HUES6 (cell line): ENCODE measurements around the gene VPS52.

Experiments
- H3K27ac ChIP-seq: 2 replicates; pipeline ENCODE4 v1.7.0; 2013; ENCODE audit warnings: low read depth, mild to moderate bottlenecking, low read length, inconsistent platforms
- H3K27me3 ChIP-seq: 2 replicates; pipeline ENCODE4 v1.6.1; 2013; ENCODE audit warnings: low read length; ENCODE audit not compliant: control insufficient read depth, insufficient read depth
- H3K36me3 ChIP-seq: 2 replicates; pipeline ENCODE4 v1.6.1; 2013; ENCODE audit warnings: low read length; ENCODE audit not compliant: control insufficient read depth, insufficient read depth
- H3K4me1 ChIP-seq: 2 replicates; pipeline ENCODE4 v1.6.1; 2013; ENCODE audit warnings: low read length; ENCODE audit not compliant: control insufficient read depth, insufficient read depth
- H3K4me3 ChIP-seq: 2 replicates; pipeline ENCODE4 v1.5.1; 2013; ENCODE audit warnings: low read depth, low read length
- H3K9ac ChIP-seq: one replicate; pipeline ENCODE4 v1.6.1; 2013; ENCODE audit warnings: mild to moderate bottlenecking, low read length
- H3K9me3 ChIP-seq: 2 replicates; pipeline ENCODE4 v1.6.1; 2013; ENCODE audit warnings: low read depth, low read length; ENCODE audit not compliant: control insufficient read depth, insufficient read depth

Gene VPS52

DNA sequence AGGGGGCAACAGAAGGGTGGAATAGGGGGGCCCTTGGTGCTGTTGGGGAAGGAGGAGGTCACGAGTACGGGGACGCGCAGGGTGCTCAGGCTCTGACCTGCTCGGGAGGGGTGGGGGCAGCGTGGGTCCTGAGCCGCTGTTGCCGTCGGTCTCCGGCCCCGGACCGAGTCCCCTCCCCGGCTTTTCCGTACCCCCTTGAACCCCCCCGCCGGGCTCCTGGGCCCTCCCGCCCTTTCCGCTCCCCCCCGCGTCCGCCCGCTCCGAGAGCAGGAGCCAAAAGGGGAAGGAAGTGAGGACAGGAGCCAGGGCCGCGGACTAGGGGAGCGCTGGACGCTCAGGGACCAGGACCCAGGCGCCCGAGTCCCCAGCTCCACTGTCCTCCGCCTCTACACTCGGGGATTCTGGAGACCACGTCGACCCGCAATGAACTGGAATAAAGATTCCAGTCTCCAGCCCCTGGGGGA, 27.1 kb upstream of the VPS52 start, which contains the start of gene RGL2:
TSS of gene RGL2 (minus strand) at position 170 of the 464 bp plus-strand sequence. CDS start 332 bp downstream, outside the sequence.
- peak within 1 kb of the TSS; percentile 86 for H3K9ac ChIP-seq
- peaks cover 20% of the 10 kb centered on the region for H3K36me3 ChIP-seq
- H3K27ac ChIP-seq, result peak within 1 kb of the TSS; percentile 80
- peaks cover 6% of the 10 kb centered on the region; the same call in 1 of the 2 replicates for H3K4me1 ChIP-seq
- no peaks in the 10 kb centered on the region for H3K9me3 ChIP-seq
- peak within 1 kb of the TSS; percentile 97 for H3K4me3 ChIP-seq
- H3K27me3 ChIP-seq, result no peaks in the 10 kb centered on the region

DNA sequence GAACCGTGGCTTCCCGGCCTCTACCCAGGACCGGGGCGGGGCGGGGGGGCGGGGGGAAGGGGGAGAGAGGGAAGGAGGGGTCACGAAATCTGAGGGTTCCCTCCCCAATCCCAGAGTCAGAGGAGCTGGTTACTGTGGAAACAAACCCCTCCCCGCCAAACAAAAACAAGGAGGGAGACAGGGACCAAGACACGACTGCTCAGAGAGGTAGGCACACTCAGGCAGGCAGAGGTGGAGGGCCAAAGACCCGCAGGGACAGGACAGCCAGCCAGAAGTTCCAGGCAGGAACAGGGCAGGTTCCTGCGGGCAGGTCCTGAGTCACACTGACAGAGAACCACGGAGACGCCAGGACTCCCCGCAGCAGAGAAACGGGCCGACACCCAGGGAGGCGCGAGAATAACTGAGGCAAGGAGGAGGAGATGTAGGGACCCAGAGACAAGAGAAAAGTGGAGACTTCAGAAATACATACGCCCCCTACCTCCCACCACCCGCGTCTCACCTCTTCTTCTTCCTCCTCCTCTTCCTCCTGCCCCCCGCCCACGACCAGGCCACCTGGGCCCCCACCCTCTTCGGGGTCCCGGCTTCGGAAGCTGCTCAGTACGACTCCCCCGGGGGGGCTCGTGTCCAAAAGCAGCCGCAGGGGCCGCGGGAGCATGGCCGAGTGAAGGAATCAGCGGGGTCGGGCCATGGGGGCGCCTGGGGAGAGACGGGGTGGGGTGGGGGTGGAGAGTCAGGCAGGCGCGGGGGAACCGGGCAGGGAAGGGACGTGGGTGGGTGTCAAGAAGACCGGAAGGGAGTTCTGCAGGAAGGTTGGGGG, 26.5 kb upstream of the VPS52 start:
- H3K9me3 ChIP-seq, result no peaks in the 10 kb centered on the region
- H3K27me3 ChIP-seq, result no peaks in the 10 kb centered on the region
- H3K4me3 ChIP-seq, result peak overlapping the region; percentile 97
- H3K9ac ChIP-seq, result peak overlapping the region; percentile 68
- peaks cover 6% of the 10 kb centered on the region; the same call in 1 of the 2 replicates for H3K4me1 ChIP-seq
- H3K36me3 ChIP-seq, result peaks cover 27% of the 10 kb centered on the region
- H3K27ac ChIP-seq, result no peak overlapping the region

DNA sequence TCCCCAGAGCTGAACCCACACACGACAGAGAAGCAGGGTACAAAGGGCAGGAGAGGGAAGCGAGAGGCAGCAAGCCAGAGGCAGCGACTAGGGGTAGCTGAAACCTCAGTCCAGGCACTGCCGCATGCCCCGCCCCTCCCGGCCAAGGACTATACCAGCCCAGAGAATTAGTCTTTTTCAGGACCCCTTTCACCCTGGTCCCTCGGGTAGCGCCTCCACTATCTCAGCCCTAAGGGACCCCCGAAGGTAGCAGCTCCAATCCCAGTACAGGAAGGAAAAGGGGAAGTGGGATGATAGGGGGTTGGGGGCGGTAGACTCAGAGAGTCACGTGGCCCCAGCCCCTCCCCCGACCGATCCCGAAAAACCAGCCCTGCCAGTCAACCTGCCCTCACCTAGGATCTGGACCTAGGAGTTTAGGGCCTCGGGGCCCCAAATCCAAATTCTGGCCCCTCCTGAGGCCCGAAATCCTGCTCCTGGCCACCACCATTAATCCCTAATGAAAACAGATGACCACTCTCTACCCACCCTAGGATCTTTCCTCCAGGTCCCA, 25.8 kb upstream of the VPS52 start:
- peaks cover 6% of the 10 kb centered on the region; the same call in 1 of the 2 replicates for H3K4me1 ChIP-seq
- H3K27ac ChIP-seq, result no peak overlapping the region
- H3K36me3 ChIP-seq, result peaks cover 33% of the 10 kb centered on the region
- peak overlapping the region; percentile 97 for H3K4me3 ChIP-seq
- H3K9me3 ChIP-seq, result no peaks in the 10 kb centered on the region
- no peaks in the 10 kb centered on the region for H3K27me3 ChIP-seq
- peak overlapping the region; percentile 68 for H3K9ac ChIP-seq

DNA sequence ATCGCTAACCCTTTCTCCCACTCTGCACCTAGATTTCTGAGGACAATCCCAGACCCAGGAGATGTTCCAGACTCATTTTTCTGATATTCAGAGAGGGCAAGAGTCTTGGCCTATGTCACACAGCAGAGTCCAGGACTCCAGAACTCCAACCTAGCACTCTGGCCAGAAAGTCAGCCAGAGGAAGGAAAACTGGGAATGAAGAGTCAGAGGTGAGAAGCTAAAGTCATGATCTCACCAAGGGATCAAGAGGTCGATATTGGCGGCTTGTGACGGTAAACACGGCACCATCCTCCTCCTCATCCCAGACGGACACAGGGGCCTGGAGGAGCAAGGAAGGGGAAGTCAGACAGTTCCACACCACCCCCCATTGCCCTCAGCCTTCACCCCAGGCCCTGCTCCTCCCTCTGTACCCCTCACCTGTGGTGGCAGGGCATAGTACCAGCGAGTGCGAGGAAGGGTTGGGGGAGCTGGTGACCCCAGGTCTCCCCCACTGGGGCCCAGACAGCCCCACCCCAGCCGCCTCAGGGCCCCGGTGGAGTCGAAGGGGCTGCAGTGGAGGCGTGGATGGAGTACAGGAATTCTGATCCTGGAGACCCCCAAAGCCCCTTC, 25.2 kb upstream of the VPS52 start:
- Histone ChIP-seq H3K4me3 (peak overlapping the region; percentile 97), H3K27ac (no peak overlapping the region), H3K27me3 (no peaks in the 10 kb centered on the region), H3K36me3 (peaks cover 39% of the 10 kb centered on the region), H3K4me1 (peaks cover 6% of the 10 kb centered on the region; the same call in 1 of the 2 replicates), H3K9ac (peak overlapping the region; percentile 68), H3K9me3 (no peaks in the 10 kb centered on the region)

DNA sequence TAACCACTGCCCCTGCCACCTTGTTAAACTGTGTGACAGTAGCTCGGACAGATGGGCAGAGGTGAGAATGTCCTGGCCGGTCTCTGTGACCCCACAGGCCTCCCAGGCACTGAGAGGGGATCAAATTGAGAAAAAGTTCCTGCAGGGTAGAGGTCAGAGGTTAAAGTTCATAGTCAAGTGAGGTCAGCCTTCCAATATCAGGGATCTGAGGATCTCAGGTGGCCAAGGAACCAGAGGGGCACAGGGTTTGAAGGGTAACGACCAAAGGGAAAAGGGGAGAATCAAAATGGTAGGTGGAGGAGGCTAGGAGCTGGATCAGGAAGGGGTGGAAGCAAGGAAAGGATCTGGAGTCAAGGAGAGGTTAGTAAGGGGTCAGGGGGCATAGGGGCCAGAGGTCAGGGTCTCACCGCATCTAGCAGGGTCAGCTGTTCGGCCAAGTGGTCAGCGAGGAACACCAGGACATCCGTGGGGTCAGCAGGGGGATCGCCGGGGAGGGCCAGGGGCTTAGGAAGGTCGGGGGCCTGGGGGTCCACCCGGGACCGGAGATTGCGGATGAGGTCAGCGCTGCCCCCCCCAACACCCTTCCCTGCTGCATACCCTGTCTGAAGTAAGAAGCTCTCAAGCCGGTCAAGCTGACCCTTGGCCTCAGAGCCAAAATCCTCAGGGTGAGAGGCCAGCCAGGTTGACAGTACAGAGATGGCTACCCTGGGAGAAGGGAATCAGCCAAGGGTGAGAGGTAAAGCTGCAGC, 24.1 kb upstream of the VPS52 start:
- Histone ChIP-seq H3K27ac (no peak overlapping the region), H3K36me3 (peaks cover 50% of the 10 kb centered on the region), H3K4me1 (peaks cover 6% of the 10 kb centered on the region; the same call in 1 of the 2 replicates), H3K27me3 (no peaks in the 10 kb centered on the region), H3K4me3 (no peak overlapping the region), H3K9me3 (no peaks in the 10 kb centered on the region), H3K9ac (no peak overlapping the region)

DNA sequence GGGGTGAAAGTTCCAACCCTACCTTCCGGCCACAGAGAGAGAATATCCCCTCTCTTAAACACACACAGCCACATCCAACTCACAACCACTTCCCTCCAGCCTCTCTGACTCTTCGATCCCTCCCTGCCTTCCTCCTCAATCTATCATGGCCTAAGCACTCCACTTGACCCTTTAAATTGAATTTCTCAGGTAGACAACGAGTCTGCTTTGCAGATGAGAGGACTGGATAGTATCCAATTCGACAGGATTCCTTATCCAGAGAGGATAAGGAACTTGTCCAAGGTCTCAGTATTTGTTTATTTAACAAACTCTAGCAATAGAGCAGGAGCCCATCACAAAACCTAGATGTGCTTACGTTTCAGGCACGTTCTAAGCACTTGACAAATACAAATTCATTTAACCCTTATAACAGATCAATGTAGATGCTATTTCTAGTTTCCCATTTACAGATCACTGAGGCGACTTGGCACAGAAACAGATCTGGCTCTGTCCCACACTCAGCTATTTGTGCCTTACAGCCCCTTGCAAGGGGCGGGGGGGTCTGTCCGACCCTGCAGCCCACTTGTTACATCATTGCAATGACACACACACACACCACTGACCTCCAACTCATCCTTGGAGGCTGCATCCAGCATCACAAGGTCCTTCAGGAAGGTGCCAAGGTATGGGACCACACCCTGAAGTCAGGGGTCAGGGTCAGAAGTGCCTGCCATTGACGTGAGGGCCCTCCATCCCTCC, 22.6 kb upstream of the VPS52 start:
- no peak overlapping the region for H3K9ac ChIP-seq
- H3K4me1 ChIP-seq, result peaks cover 11% of the 10 kb centered on the region
- no peak overlapping the region for H3K27ac ChIP-seq
- peaks cover 50% of the 10 kb centered on the region for H3K36me3 ChIP-seq
- H3K4me3 ChIP-seq, result no peak overlapping the region
- no peaks in the 10 kb centered on the region for H3K27me3 ChIP-seq
- H3K9me3 ChIP-seq, result no peaks in the 10 kb centered on the region

DNA sequence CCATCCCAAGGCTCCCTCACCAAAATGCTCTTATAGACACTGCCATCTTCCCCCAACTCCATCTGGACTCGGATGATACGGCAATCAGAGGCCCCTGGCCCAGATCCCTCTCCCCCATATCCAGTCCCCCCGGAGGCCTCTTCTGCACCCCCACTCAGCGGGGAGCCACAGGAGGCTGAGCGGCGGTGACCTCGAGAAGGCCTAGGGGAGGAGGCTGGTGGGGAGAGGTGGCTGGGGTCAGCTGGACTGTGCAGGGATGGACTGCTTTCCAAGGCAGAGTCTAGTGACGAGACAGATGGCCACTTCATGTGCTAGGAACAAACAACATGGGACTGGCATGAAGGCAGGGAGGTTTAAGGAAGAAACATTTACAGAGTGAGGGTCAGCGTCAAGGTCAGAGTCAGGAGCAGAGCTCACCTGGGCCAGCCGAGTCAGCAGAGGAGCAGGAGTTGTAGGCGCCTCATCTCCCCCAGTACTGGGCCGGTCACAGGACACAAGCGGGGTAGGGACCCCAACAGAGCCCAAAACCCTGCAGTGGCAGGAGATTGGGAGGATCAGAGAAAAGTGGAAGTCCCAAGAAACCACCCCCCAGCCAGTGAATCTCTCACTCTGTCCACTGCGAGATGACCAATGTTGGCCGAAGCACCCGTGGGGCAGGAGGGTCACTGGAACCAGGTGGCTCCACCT, 21.5 kb upstream of the VPS52 start:
- H3K27ac ChIP-seq, result no peak overlapping the region
- H3K9me3 ChIP-seq, result no peaks in the 10 kb centered on the region
- no peak overlapping the region for H3K9ac ChIP-seq
- peaks cover 14% of the 10 kb centered on the region for H3K4me1 ChIP-seq
- no peaks in the 10 kb centered on the region for H3K27me3 ChIP-seq
- peaks cover 51% of the 10 kb centered on the region for H3K36me3 ChIP-seq
- no peak overlapping the region for H3K4me3 ChIP-seq

DNA sequence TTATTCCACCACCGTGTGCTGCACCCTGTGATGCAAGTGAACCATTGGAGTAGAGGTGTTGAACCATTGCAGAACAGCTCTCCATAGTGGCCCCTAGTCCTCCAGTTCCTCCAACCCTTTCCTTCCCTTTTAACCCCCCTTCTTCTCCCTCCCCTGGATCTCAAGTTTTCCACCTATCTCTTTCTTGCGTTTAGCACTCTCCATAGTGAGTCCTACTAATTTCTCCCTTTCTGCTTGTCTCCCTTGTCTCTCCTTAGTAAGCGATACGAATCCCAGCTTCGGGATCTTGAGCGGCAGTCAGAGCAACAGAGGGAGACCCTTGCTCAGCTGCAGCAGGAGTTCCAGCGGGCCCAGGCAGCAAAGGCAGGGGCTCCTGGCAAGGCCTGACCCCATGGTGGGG, 18.8 kb upstream of the VPS52 start:
- peaks cover 62% of the 10 kb centered on the region for H3K36me3 ChIP-seq

DNA sequence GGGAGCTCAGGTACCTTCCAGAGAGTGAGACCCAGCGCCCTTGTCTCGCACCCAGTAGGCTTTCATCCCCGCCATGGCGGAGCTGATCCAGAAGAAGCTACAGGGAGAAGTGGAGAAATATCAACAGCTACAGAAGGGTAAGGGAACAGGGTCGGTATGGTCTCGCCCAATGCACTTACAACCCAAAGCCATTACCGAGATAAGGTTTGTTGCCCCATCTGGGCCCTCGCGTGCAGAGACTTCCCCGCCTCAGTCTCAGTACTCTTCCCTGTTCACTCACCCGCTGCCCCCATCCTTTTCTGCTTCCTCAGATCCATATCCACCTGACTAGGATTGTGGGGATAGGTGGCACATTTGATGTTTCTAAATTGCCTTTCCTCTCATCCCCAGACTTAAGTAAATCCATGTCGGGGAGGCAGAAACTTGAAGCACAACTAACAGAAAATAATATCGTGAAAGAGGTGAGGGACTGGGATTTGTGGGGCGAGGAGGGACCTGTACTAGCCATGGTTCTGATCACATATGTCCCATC, 18.2 kb upstream of the VPS52 start:
- Histone ChIP-seq H3K4me3 (peak overlapping the region; percentile 91), H3K36me3 (peaks cover 59% of the 10 kb centered on the region), H3K9ac (peak overlapping the region; percentile 87), H3K27me3 (no peaks in the 10 kb centered on the region), H3K4me1 (peaks cover 11% of the 10 kb centered on the region), H3K27ac (peak overlapping the region; percentile 61; the same call in 1 of the 2 replicates), H3K9me3 (no peaks in the 10 kb centered on the region)

More for the DNA sequence above, 18.8 kb upstream of the VPS52 start:
- peaks cover 11% of the 10 kb centered on the region for H3K4me1 ChIP-seq
- peak overlapping the region; percentile 87 for H3K9ac ChIP-seq
- H3K9me3 ChIP-seq, result no peaks in the 10 kb centered on the region
- H3K27me3 ChIP-seq, result no peaks in the 10 kb centered on the region
- peak overlapping the region; percentile 91 for H3K4me3 ChIP-seq
- H3K27ac ChIP-seq, result no peak overlapping the region
